ENCODE measurements around the gene CTAGE6. TPM values are rescaled to one million over a fixed set of nuclear protein-coding genes. Genes with fewer than 3 reads are reported as not detected.
"Not testable (repeated sequence)": the region's sequence is repeated elsewhere in the genome, so short reads cannot be mapped to it uniquely, and the experiment has no call there.

The CTAGE6 gene, protein sequence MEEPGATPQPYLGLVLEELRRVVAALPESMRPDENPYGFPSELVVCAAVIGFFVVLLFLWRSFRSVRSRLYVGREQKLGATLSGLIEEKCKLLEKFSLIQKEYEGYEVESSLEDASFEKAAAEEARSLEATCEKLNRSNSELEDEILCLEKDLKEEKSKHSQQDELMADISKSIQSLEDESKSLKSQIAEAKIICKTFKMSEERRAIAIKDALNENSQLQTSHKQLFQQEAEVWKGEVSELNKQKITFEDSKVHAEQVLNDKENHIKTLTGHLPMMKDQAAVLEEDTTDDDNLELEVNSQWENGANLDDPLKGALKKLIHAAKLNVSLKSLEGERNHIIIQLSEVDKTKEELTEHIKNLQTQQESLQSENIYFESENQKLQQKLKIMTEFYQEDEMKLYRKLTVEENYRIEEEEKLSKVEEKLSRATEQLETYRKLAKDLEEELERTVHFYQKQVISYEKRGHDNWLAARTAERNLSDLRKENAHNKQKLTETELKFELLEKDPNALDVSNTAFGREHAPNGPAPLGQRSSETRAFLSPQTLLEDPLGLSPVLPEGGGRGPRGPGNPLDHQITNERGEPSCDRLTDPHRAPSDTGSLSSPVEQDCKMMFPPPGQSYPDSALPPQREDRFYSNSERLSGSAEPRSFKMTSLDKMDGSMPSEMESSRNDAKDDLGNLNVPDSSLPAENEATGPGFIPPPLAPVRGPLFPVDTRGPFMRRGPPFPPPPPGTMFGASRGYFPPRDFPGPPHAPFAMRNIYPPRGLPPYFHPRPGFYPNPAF
- total RNA-seq (1.9 TPM in 2 replicates), polyA plus RNA-seq (0.10 TPM in 1 of 2 replicates, not detected in the other), polyA minus RNA-seq (0.17 TPM in 1 of 2 replicates, not detected in the other)
- total RNA-seq (2013): 0.70 TPM

DNA sequence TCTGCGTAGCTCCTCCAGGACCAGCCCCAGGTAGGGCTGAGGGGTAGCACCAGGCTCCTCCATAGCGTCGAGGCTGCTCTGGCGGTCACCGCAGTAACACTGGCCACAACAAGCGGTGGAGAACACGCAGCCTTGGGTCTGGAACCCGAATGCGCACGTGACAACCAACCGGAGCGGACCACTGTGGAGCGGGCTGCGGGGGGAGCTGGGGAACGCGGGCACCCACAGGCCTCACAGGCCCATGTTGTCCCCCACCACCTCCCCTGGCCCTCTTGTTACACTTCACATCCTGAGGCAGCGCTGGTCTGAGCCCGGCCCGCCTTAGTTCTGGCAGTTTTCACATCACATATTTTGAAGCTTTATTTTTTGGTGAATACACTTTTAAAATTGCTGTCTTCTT, at the start of gene CTAGE6:
TSS of gene CTAGE6 (minus strand) at position 101 of the 400 bp plus-strand sequence. CDS start at position 63, 38 bp downstream.
- H3K27me3 ChIP-seq (replicated peaks in 1 of 4; ENCODE audit: control extremely low read depth in 1 of 4, control insufficient read depth in 3 of 4, insufficient read depth in 4 of 4, low read length in 3 of 4); H3K9ac ChIP-seq (ENCODE audit: low read length); H3K4me1 Mint-ChIP-seq; H3K4me3 Mint-ChIP-seq; intact Hi-C loops (cut with micrococcal nuclease); H3K4me1 ChIP-seq (ENCODE audit: control insufficient read depth in 2 of 2, insufficient read depth in 2 of 2, low read length in 2 of 2); H3K36me3 ChIP-seq (replicated peaks in 1 of 2; ENCODE audit: control extremely low read depth in 1 of 2, control insufficient read depth in 1 of 2, extremely low read depth in 1 of 2, insufficient read depth in 2 of 2, low read length in 1 of 2); POLR2A ChIA-PET; DNase-seq; H3K9me3 Mint-ChIP-seq (ENCODE audit: insufficient read depth); H3K79me2 ChIP-seq (ENCODE audit: control insufficient read depth, insufficient read depth, low read length); H3K27ac Mint-ChIP-seq; H3K4me3 ChIP-seq (ENCODE audit: control extremely low read depth in 1 of 5, extremely low read depth in 1 of 5, insufficient read depth in 1 of 5, low read depth in 2 of 5, low read length in 4 of 5); H3K9me3 ChIP-seq (ENCODE audit: control extremely low read depth in 1 of 3, control insufficient read depth in 2 of 3, insufficient read depth in 1 of 3, low read length in 2 of 3); ATAC-seq (ENCODE audit: low read depth); H3K27me3 Mint-ChIP-seq; H3K4me2 ChIP-seq (replicated peaks; ENCODE audit: low read depth, low read length, poor library complexity, severe bottlenecking); CTCF ChIA-PET; H2AFZ ChIP-seq (ENCODE audit: insufficient read depth, low read depth, low read length, poor library complexity, severe bottlenecking); H3K27ac ChIP-seq (ENCODE audit: low read length in 2 of 2); H4K20me1 ChIP-seq (ENCODE audit: control insufficient read depth, insufficient read depth, low read length, poor library complexity, severe bottlenecking): not testable (repeated sequence)
- no CpG with 5 or more reads among the region's 19 CpGs for WGBS (ENCODE audit: insufficient coverage)

DNA sequence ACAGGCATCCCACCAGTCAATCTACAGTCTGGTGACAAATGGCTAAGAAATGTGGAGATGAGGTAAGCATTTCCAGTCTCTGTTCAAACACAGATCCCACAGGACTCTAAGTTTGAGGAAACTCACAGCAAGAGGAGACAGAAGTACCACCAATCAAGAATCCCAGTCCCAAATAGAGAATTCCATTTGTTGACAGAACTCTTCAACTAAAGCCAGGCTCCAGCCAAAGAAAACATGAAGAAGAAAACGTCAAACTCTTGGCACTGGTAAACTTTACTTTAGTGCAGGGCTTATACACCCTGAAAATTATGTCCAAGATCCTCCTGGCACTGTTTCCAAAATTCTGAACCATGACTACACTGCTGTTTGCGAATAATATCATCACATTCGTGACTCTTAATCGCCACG, 49.2 kb upstream of the CTAGE6 start:
- H3K27ac Mint-ChIP-seq; H3K4me3 ChIP-seq (ENCODE audit: control extremely low read depth in 1 of 5, extremely low read depth in 1 of 5, insufficient read depth in 1 of 5, low read depth in 2 of 5, low read length in 4 of 5); ATAC-seq (ENCODE audit: low read depth); DNase-seq; POLR2A ChIA-PET; H3K27me3 ChIP-seq (replicated peaks in 1 of 4; ENCODE audit: control extremely low read depth in 1 of 4, control insufficient read depth in 3 of 4, insufficient read depth in 4 of 4, low read length in 3 of 4); H2AFZ ChIP-seq (ENCODE audit: insufficient read depth, low read depth, low read length, poor library complexity, severe bottlenecking); H4K20me1 ChIP-seq (ENCODE audit: control insufficient read depth, insufficient read depth, low read length, poor library complexity, severe bottlenecking); H3K4me2 ChIP-seq (replicated peaks; ENCODE audit: low read depth, low read length, poor library complexity, severe bottlenecking); CTCF ChIA-PET; H3K9me3 ChIP-seq (ENCODE audit: control extremely low read depth in 1 of 3, control insufficient read depth in 2 of 3, insufficient read depth in 1 of 3, low read length in 2 of 3); H3K4me1 ChIP-seq (ENCODE audit: control insufficient read depth in 2 of 2, insufficient read depth in 2 of 2, low read length in 2 of 2); H3K9ac ChIP-seq (ENCODE audit: low read length); H3K36me3 ChIP-seq (replicated peaks in 1 of 2; ENCODE audit: control extremely low read depth in 1 of 2, control insufficient read depth in 1 of 2, extremely low read depth in 1 of 2, insufficient read depth in 2 of 2, low read length in 1 of 2); H3K4me3 Mint-ChIP-seq; H3K9me3 Mint-ChIP-seq (ENCODE audit: insufficient read depth); H3K79me2 ChIP-seq (ENCODE audit: control insufficient read depth, insufficient read depth, low read length); H3K27ac ChIP-seq (ENCODE audit: low read length in 2 of 2); intact Hi-C loops (cut with micrococcal nuclease); H3K27me3 Mint-ChIP-seq; H3K4me1 Mint-ChIP-seq: not testable (repeated sequence)
- WGBS (ENCODE audit: insufficient coverage): no CpG with 5 or more reads among the region's 5 CpGs

DNA sequence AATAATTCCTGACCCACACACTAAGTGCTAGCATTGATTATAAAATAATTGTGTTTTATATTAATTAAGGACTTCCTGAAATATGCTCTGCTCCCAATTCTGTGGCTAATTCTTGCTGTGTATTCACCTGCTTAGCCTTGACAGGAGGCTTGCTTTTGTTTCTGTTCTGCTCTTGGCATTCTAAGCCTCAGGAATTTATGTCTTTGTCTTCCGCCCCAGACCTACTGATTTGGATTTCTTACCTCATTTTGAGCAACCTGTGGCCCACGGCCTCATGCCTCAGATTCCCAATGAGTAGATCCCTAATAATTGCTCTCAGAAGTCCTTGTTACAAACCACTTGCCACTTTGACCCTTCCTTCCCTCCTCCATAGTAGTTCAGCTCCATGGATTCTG, 40.4 kb upstream of the CTAGE6 start:
- H3K9ac ChIP-seq (ENCODE audit: low read length); POLR2A ChIA-PET; H3K9me3 ChIP-seq (ENCODE audit: control extremely low read depth in 1 of 3, control insufficient read depth in 2 of 3, insufficient read depth in 1 of 3, low read length in 2 of 3); H3K27ac Mint-ChIP-seq; H2AFZ ChIP-seq (ENCODE audit: insufficient read depth, low read depth, low read length, poor library complexity, severe bottlenecking); H3K4me3 Mint-ChIP-seq; H3K36me3 ChIP-seq (replicated peaks in 1 of 2; ENCODE audit: control extremely low read depth in 1 of 2, control insufficient read depth in 1 of 2, extremely low read depth in 1 of 2, insufficient read depth in 2 of 2, low read length in 1 of 2); H3K4me1 ChIP-seq (ENCODE audit: control insufficient read depth in 2 of 2, insufficient read depth in 2 of 2, low read length in 2 of 2); DNase-seq; H3K4me3 ChIP-seq (ENCODE audit: control extremely low read depth in 1 of 5, extremely low read depth in 1 of 5, insufficient read depth in 1 of 5, low read depth in 2 of 5, low read length in 4 of 5); ATAC-seq (ENCODE audit: low read depth); H3K27me3 Mint-ChIP-seq; H3K79me2 ChIP-seq (ENCODE audit: control insufficient read depth, insufficient read depth, low read length); H3K4me1 Mint-ChIP-seq; H3K9me3 Mint-ChIP-seq (ENCODE audit: insufficient read depth); H3K27me3 ChIP-seq (replicated peaks in 1 of 4; ENCODE audit: control extremely low read depth in 1 of 4, control insufficient read depth in 3 of 4, insufficient read depth in 4 of 4, low read length in 3 of 4); H4K20me1 ChIP-seq (ENCODE audit: control insufficient read depth, insufficient read depth, low read length, poor library complexity, severe bottlenecking); CTCF ChIA-PET; H3K27ac ChIP-seq (ENCODE audit: low read length in 2 of 2); intact Hi-C loops (cut with micrococcal nuclease); H3K4me2 ChIP-seq (replicated peaks; ENCODE audit: low read depth, low read length, poor library complexity, severe bottlenecking): not testable (repeated sequence)
- WGBS (ENCODE audit: insufficient coverage): no CpG with 5 or more reads among the region's 2 CpGs
